Neural crest cell (in vitro differentiated cells): ENCODE results near the gene PARP8. TPM values are rescaled to one million over a fixed set of nuclear protein-coding genes. Genes with fewer than 3 reads are reported as not detected.

Experiments
- DNase-seq: peaks from one replicate; pipeline ENCODE4 v3.0.0; 2021; ENCODE audit warnings: low read depth, mixed read lengths, low spot score
- H3K27ac Mint-ChIP-seq: one replicate; pipeline ENCODE4 v1.8.0; 2021; ENCODE audit warnings: mild to moderate bottlenecking, mixed read lengths; ENCODE audit not compliant: unreplicated experiment
- H3K27me3 Mint-ChIP-seq: 2 replicates; pipeline ENCODE4 v1.8.0; 2021; ENCODE audit warnings: low read depth, mild to moderate bottlenecking, mixed read lengths
- H3K36me3 Mint-ChIP-seq: 2 replicates; pipeline ENCODE4 v1.8.0; 2021; ENCODE audit warnings: low read depth, mild to moderate bottlenecking, mixed read lengths
- H3K4me1 Mint-ChIP-seq: 2 replicates; pipeline ENCODE4 v1.8.0; 2021; ENCODE audit warnings: mixed read lengths
- H3K4me3 Mint-ChIP-seq: one replicate; pipeline ENCODE4 v1.8.0; 2021; ENCODE audit warnings: mild to moderate bottlenecking, mixed read lengths
- H3K9me3 Mint-ChIP-seq: 2 replicates; pipeline ENCODE4 v1.8.0; 2021; ENCODE audit warnings: mixed read lengths
- CTCF ChIP-seq: fragments of 200-600 bp; sonication (generic); conservative IDR thresholded peaks from 2 replicates; pipeline ENCODE4 v1.5.0; 2021; ENCODE audit warnings: antibody characterized with exemption, mild to moderate bottlenecking
- total RNA-seq: library from RNA; stranded (reverse); gene quantifications from 2 replicates; pipeline ENCODE4 v1.2.1, GENCODE V29; 2021

Gene PARP8
- total RNA-seq, 1 donor from 2014 or later, result 31.0 TPM

DNA sequence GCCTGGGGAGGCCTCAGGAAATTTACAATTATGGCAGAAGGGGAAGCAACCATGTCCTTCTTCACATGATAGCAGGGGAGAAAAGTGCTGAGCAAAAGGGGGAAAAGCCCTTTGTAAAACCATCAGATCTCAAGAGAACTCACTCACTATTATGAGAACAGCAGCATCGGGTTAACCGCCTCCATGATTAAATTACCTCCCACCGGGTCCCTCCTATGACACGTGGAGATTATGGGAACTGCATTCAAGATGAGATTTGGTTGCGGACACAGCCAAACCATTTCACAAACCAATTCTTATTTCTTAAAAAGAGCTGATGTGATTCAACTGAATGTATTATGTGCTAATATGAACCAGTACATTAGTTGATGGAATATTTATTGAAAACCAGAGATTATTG, 63.9 kb downstream of the PARP8 start:
- DNase-seq, result no peak
- peak; percentile 34 for TF ChIP-seq CTCF
- H3K27ac Mint-ChIP-seq, result no peak overlapping the region
- no peaks in the 10 kb centered on the region for H3K36me3 Mint-ChIP-seq
- H3K9me3 Mint-ChIP-seq, result no peaks in the 10 kb centered on the region
- no peak overlapping the region for H3K4me3 Mint-ChIP-seq
- peaks cover 19% of the 10 kb centered on the region for H3K4me1 Mint-ChIP-seq
- no peaks in the 10 kb centered on the region for H3K27me3 Mint-ChIP-seq

GRCh38 chr5:50730841-50731240, 64.4 kb downstream of the PARP8 start:
- no peak for TF ChIP-seq CTCF
- Mint-ChIP-seq H3K27me3 (no peaks in the 10 kb centered on the region), H3K4me3 (no peak overlapping the region), H3K9me3 (no peaks in the 10 kb centered on the region), H3K27ac (no peak overlapping the region), H3K4me1 (peaks cover 19% of the 10 kb centered on the region), H3K36me3 (no peaks in the 10 kb centered on the region)
- no peak for DNase-seq

DNA sequence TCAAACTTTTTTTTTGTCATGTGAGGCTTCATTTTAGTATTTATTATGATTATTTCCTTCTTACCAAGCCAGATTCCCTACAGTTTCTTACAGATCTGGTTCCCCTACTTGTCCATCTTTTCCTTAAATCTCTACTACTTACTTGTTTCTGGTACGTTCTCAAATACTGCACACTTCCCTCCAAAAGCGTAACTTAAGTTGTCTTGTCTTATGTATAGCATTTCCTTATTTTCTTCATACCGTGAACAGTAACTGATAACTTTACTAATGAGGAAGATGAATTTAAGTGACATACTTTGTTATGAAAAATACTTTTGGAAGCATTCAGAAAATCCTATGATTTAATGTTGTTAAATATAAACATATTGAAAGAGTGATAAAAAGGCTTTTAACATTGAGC, 67.3 kb downstream of the PARP8 start:
- no peak for TF ChIP-seq CTCF
- H3K4me3 Mint-ChIP-seq, result no peak overlapping the region
- H3K27me3 Mint-ChIP-seq, result no peaks in the 10 kb centered on the region
- peaks cover 5% of the 10 kb centered on the region for H3K4me1 Mint-ChIP-seq
- no peaks in the 10 kb centered on the region for H3K36me3 Mint-ChIP-seq
- DNase-seq, result no peak
- no peak overlapping the region for H3K27ac Mint-ChIP-seq
- no peaks in the 10 kb centered on the region for H3K9me3 Mint-ChIP-seq

DNA sequence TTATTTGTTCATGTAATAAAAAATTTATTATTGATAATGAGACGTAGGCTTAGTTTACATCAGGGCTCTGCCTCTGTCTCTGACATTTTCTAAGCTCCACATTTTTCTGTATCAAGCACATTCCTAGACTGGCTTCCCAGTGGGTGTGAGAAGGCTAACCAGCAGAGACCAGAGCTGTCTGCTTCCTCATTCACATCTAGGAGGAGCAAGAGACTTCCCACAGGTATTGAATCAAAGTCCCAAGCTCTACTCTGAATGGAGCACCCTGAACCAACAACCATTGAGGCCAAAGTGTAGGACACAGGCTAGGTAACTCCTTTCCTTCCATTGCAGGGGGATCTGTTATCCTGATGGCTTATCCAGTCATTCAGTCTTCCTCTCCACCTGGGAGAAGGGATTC, 72.4 kb downstream of the PARP8 start:
- H3K36me3 Mint-ChIP-seq, result peaks cover 4% of the 10 kb centered on the region
- H3K27me3 Mint-ChIP-seq, result no peaks in the 10 kb centered on the region
- no peak overlapping the region for H3K4me3 Mint-ChIP-seq
- peaks cover 5% of the 10 kb centered on the region for H3K4me1 Mint-ChIP-seq
- DNase-seq, result no peak
- TF ChIP-seq CTCF, result no peak
- no peak overlapping the region for H3K27ac Mint-ChIP-seq
- H3K9me3 Mint-ChIP-seq, result no peaks in the 10 kb centered on the region

- DNase-seq, result no peak
- Mint-ChIP-seq H3K4me3 (no peak overlapping the region), H3K4me1 (peaks cover 5% of the 10 kb centered on the region), H3K9me3 (no peaks in the 10 kb centered on the region), H3K27ac (no peak overlapping the region), H3K27me3 (no peaks in the 10 kb centered on the region), H3K36me3 (peaks cover 4% of the 10 kb centered on the region)
- no peak for TF ChIP-seq CTCF
Measured at GRCh38 chr5:50740832-50741231, 74.4 kb downstream of the PARP8 start.

DNA sequence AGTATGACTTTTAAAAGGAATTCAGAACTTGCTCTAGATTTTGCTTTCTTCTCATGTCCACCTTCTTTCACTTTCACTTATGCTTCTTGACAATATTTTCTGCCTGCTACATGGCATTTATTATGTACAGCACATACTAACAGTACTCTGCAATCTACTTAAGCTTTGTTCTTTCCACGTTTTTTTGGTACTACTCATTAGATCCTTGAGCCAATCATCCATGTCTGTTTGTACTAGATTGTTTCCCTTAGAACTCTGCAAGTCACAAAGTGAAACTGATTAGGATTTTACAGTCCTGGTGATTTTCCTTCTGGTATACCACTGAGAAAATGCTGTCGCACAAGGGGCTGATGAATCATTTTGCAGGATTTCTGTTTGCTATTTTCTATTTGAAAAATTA, 78.3 kb downstream of the PARP8 start:
- Mint-ChIP-seq H3K36me3 (peaks cover 4% of the 10 kb centered on the region), H3K27me3 (no peaks in the 10 kb centered on the region), H3K4me1 (peaks cover 5% of the 10 kb centered on the region), H3K9me3 (no peaks in the 10 kb centered on the region), H3K4me3 (no peak overlapping the region), H3K27ac (no peak overlapping the region)
- TF ChIP-seq CTCF, result no peak
- DNase-seq, result no peak
